ENCODE measurements around the gene GDPD5.
"Not testable (repeated sequence)": the region's sequence is repeated elsewhere in the genome, so short reads cannot be mapped to it uniquely, and the experiment has no call there.

GDPD5 gene

DNA sequence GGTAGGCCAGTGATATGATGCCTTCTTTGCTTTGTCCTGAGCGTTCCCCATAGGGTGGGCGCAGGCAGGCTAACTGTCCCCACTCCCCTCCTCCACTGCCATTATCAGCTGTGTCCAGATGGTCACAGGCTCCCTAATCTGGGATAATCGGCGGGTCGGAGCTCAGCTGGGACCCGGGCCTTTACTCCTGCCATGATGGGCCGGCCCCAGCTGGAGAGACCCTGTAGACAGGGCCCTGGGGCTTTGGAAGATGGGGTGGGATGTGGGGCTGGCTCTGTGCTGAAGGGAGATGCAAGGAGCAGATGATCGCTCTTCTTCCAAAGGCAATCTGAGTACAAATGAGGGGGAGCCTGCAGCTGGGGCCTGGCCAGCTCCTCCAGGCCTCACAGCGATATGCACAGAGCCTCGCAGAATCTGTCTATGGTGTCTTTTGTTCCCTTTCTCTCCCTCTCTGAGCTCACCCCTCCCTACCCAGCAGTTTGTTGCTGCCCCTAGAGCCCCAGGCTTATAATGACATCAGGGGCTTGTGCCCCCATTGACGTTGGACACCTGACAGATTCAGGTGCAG is 104.6 kb downstream of the GDPD5 start:
- no peak overlapping the region for H3K4me3 ChIP-seq (ENCODE audit: control insufficient read depth, low read depth, low read length)
- no peak for DNase-seq (ENCODE audit: low read depth)
- TF ChIP-seq, protein P1, sequence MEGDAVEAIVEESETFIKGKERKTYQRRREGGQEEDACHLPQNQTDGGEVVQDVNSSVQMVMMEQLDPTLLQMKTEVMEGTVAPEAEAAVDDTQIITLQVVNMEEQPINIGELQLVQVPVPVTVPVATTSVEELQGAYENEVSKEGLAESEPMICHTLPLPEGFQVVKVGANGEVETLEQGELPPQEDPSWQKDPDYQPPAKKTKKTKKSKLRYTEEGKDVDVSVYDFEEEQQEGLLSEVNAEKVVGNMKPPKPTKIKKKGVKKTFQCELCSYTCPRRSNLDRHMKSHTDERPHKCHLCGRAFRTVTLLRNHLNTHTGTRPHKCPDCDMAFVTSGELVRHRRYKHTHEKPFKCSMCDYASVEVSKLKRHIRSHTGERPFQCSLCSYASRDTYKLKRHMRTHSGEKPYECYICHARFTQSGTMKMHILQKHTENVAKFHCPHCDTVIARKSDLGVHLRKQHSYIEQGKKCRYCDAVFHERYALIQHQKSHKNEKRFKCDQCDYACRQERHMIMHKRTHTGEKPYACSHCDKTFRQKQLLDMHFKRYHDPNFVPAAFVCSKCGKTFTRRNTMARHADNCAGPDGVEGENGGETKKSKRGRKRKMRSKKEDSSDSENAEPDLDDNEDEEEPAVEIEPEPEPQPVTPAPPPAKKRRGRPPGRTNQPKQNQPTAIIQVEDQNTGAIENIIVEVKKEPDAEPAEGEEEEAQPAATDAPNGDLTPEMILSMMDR (IDR thresholded peaks at IDR 0.05; ENCODE audit: control insufficient read depth, insufficient read depth, low read depth, low read length, missing control alignments): no peak

DNA sequence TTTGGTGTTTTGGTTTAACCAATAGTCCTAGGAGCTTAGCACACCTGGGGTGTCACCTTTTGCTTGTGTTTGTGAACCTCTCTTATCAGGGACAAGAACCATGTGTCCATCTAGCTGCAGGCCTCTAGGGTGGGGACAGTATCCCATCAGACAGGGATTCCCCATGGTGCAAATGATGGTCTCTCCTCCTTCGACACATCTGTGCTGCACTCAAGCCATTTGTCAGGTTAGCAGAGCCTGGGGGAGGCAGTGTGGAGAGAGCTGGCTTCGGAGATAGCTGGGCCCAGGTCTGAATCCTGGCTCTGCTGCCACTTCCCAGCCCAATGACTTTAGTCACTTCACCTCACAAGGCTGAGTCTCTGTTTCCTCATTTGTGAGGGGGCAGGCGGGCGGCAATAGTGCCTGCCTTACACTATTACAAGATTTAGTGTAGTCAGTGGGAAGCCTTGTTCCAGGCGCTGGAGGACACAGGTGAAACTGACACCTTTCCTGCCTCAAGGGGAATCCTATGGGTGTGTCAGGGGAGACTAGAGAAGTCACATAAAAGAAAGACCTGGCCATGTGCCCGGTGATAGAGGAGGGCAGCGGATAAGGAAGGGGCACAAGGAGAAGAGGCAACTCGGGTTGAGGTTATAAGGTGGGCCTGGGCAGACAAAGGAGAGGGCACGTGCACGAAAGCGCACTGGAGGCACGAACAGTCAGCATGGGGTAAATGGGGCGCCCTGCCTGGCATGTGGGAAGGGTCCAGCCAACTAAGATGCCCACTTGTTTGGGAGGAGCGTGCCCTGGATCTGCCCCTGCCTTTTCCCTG is 105.3 kb downstream of the GDPD5 start:
- no peak for DNase-seq (ENCODE audit: low read depth)
- H3K4me3 ChIP-seq (ENCODE audit: control insufficient read depth, low read depth, low read length): no peak overlapping the region
- TF ChIP-seq, protein P1 (IDR thresholded peaks at IDR 0.05; ENCODE audit: control insufficient read depth, insufficient read depth, low read depth, low read length, missing control alignments): no peak

DNA sequence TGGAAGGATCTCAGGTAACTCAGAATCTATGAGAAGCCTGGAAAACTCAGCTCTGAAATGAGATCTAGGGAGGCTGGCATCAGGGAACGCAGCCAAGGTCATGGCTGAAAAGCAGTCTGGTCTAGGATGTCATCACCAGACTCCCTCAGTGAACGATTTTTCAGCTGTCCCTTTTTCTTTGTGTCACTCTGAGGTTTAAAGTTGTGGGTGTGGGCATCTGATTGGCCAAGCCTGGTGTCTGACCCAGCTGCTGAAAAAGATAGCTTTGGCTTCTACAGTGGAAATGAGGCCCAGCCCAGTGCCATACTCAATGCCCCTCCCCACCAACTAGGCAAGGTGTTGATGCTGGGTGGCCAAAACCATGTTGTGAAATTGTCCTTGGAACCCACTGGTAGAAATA is 111.9 kb downstream of the GDPD5 start:
- no peak overlapping the region for H3K4me3 ChIP-seq (ENCODE audit: control insufficient read depth, low read depth, low read length)
- TF ChIP-seq, protein P1 (IDR thresholded peaks at IDR 0.05; ENCODE audit: control insufficient read depth, insufficient read depth, low read depth, low read length, missing control alignments): no peak
- no peak for DNase-seq (ENCODE audit: low read depth)

DNA sequence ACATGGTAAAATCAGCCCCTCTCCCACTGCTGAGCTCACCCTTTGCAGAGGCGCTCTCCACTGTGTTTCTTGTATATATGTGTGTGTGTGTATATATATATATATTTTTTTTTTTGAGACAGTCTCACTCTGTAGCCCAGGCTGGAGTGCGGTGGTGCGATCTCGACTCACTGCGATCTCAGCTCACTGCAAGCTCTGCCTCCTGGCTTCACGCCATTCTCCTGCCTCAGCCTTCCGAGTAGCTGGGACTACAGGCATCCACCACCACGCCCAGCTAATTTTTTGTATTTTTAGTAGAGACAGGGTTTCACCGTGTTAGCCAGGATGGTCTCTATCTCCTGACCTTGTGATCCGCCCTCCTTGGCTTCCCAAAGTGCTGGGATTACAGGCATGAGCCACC is 112.6 kb downstream of the GDPD5 start:
- not testable (repeated sequence) for DNase-seq (ENCODE audit: low read depth); H3K4me3 ChIP-seq (ENCODE audit: control insufficient read depth, low read depth, low read length)

DNA sequence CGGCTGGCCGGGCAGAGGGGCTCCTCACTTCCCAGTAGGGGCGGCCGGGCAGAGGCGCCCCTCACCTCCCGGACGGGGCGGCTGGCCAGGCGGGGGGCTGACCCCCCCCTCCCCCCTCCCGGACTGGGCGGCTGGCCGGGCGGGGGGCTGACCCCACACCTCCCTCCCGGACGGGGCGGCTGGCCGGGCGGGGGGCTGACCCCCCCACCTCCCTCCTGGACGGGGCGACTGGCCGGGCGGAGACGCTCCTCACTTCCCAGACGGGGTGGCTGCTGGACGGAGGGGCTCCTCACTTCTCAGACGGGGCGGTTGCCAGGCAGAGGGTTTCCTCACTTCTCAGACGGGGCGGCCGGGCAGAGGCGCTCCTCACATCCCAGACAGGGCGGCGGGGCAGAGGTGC is 115.8 kb downstream of the GDPD5 start:
- not testable (repeated sequence) for H3K4me3 ChIP-seq (ENCODE audit: control insufficient read depth, low read depth, low read length); DNase-seq (ENCODE audit: low read depth)

DNA sequence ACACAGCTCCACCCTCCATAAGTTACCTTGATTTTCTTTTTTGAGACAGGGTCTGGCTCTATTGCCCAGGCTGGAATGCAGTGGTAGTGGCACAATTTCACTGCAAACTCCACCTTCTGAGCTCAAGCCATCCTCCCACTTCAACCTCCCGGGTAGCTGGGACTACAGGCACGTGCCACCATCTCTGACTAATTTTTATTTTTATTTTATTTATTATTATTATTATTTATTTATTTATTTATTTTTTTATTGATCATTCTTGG is 116.9 kb downstream of the GDPD5 start:
- H3K4me3 ChIP-seq (ENCODE audit: control insufficient read depth, low read depth, low read length): no peak overlapping the region
- DNase-seq (ENCODE audit: low read depth): no peak
- TF ChIP-seq, protein P1 (IDR thresholded peaks at IDR 0.05; ENCODE audit: control insufficient read depth, insufficient read depth, low read depth, low read length, missing control alignments): no peak

DNA sequence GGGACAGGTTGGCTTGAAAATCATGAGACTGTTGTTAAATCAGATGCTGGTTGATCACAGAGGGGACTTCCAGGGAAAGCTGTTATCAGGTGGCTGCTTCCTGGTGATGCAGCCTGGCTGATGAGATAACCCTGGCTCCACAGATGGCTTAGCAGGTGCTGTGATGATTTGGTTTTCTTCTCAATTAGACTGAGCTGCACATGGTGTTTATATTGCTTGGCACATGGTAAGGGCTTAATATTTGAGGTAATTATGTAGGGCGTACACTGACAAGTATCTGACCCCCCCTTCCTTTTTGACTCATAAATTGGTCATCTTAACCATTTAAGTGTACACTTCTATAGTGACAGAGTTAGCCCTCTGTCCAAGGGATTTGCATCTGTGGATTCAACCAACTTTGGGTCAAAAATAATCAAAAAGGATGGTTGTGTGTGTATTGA is 119.4 kb downstream of the GDPD5 start:
- no peak for DNase-seq (ENCODE audit: low read depth)
- TF ChIP-seq, protein P1 (IDR thresholded peaks at IDR 0.05; ENCODE audit: control insufficient read depth, insufficient read depth, low read depth, low read length, missing control alignments): no peak
- H3K4me3 ChIP-seq (ENCODE audit: control insufficient read depth, low read depth, low read length): no peak overlapping the region

All from AG09309 (cell line).